ENCODE data around the gene CASP14. TPM values are rescaled to one million over a fixed set of nuclear protein-coding genes. Genes with fewer than 3 reads are reported as not detected.
A peak's percentile ranks its signal among the peaks of the same experiment; 100 is the strongest.

CASP14 gene
- total and polyA plus RNA-seq, 2 of the 8 experiments (the other 6 are each of a cell fraction or from before 2014, with no cell fraction given), result not detected

DNA sequence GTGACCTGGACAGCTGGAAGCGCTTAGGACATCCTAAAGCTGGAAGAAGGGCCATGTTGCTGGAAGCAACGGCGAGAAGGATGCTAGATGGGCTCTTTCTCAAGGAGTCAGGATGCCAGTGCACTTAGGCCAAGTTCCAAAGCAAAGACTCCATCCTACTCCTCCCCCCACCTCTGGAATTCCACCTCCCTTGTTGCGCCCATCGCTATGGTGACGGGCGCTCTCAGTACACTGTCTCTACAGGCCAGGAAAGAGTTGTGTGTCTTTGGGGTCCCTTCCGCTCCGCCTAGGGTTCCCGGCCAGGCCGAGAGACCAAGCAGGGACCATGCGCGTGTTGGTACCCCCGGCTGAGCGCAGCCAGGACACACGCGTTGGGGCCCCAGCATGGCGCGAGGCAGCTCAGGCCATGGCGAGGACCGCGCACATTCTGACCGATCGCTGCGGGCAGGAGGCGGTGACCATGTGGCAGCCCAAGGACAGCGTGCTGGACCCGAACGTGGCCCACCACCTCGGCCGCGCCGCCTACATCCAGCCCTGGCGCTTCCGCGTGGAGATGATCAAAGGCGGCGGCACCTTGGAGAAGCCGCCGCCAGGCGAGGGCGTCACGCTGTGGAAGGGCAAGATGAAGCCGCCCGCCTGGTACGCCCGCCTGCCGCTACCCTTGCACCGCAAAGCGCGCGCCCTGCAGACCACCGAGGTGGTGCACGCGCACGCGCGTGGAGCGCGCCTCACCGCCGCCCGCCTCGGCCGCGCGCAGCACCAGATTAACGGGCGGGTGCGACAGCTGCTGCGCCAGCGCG lies 38.6 kb upstream of the CASP14 start (continued):
- TF ChIP-seq, protein P1, sequence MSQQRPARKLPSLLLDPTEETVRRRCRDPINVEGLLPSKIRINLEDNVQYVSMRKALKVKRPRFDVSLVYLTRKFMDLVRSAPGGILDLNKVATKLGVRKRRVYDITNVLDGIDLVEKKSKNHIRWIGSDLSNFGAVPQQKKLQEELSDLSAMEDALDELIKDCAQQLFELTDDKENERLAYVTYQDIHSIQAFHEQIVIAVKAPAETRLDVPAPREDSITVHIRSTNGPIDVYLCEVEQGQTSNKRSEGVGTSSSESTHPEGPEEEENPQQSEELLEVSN (IDR thresholded peaks at IDR 0.05), result peak; percentile 60
- peak; percentile 93 for TF ChIP-seq TEAD4 (IDR thresholded peaks at IDR 0.05; ENCODE audit: low read depth, low read length)
- peak; percentile 75; the same call in 1 of the 2 replicates for TF ChIP-seq RBBP5 (IDR thresholded peaks at IDR 0.05; ENCODE audit: borderline replicate concordance, low read depth, low read length)
- peak; percentile 40; the same call in 1 of the 2 replicates for TF ChIP-seq PHF8 (conservative IDR thresholded peaks at IDR 0.05; ENCODE audit: low read depth, low read length)
- TF ChIP-seq SIN3A (conservative IDR thresholded peaks at IDR 0.05 in 1 of 2, IDR thresholded peaks at IDR 0.05 in 1 of 2; ENCODE audit: low read depth in 1 of 2, low read length in 2 of 2), result peak in 1 of 2 experiments; percentile 10; a peak in 1 of 4 replicates
- no peak; a peak in 1 of 4 replicates for TF ChIP-seq HDAC2 (IDR thresholded peaks at IDR 0.05; ENCODE audit: borderline replicate concordance in 1 of 2, low read depth in 2 of 2, low read length in 2 of 2)
